ENCODE results near the gene POLR3GL. TPM values are rescaled to one million over a fixed set of nuclear protein-coding genes. Genes with fewer than 3 reads are reported as not detected.

Gene POLR3GL
- total RNA-seq, 1 experiment from 2014 or later, result 18.9 TPM

GRCh38 chr1:145983960-145984830, 19.7 kb downstream of the POLR3GL start:
- no peak for DNase-seq (ENCODE audit: low read depth)
- in situ Hi-C loops (cut with HindIII; ENCODE audit: low pct_unique_long_range_greater_than_20kb, low sequenced_read_pairs), result no loop called here

DNA sequence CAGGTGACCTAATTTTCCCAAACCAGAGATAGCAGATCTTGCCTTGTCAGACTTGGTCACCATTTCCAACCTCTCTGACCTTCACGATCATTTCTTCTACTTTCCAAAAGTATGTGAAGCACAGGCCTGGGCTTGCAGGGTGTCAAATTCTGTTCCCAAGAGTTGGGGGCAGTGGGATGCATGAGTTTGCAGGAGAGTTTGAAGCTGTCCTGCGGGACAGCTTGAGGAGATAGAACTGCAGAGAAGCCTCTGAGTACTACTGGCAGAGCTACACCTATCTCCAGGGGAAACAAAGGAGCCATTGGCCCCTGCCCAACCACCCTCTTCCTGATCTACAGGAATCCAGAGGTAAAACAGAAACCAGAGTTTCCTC, 20.6 kb downstream of the POLR3GL start:
- DNase-seq (ENCODE audit: low read depth), result no peak
- in situ Hi-C loops (cut with HindIII; ENCODE audit: low pct_unique_long_range_greater_than_20kb, low sequenced_read_pairs), result no loop called here

DNA sequence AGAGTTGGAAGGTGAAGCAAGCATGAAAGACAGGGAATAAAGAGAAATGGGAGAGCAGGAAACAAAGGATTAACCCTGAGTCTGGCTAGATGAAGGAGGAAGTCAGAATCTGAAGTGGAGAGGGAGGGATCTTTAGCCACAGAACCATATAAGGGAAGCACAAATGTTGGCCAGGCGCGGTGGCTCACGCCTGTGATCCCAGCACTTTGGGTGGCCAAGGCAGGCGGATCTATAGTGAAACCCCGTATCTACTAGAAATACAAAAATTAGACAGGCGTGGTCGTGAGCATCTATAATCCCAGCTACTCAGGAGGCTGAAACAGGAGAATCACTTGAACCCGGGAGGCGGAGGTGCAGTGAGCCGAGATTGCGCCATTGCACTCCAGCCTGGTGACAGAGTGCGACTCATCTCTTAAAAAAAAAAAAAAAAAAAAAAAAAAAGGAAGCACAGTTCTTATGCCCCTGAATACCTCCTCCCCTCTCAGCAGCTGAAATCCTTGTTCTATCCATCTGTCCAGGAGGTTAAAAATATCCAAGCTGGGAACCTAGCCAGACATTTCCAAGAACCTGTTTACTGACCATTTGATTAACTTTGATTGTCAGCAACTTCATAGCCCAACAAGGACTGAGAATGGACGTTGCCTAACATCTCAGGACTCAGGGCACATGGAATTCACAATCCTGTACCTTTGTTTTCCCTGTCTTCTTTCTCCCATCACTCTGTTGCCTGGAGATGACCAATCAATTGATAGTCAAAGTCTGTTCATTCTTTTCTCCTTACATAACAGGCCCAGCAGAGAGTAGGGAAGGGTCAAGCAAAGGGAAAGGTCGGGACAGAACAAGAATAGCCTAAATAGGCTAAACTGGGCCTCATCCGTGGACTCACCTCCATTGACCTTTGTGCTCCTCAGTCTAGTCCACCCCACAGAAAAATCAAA, 21.3 kb downstream of the POLR3GL start:
- in situ Hi-C loops (cut with HindIII; ENCODE audit: low pct_unique_long_range_greater_than_20kb, low sequenced_read_pairs), result no loop called here
- DNase-seq (ENCODE audit: low read depth), result peak; percentile 65

- in situ Hi-C loops (cut with HindIII; ENCODE audit: low pct_unique_long_range_greater_than_20kb, low sequenced_read_pairs), result no loop called here
- DNase-seq (ENCODE audit: low read depth), result no peak
Observed at GRCh38 chr1:145986551-145986950, 22.1 kb downstream of the POLR3GL start.

DNA sequence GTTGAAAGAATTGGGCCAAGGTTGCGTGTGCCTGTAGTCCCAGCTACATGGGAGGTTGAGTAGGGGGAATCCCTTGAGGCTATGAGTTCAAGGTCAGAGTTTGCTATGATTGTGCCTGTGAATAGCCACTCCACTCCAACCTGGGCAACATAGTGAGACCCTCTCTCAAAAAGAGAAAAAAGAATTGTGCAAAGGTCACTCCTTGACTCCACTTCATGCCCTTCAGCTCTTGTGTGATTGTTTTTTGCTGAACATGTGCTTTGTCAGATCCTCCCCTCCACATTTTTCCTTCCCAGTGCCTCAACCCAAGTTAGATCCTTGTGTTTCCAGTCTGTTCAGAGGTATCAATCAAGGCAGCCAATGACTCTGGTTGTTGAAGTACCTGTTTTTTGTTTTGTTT, 23.4 kb downstream of the POLR3GL start:
- in situ Hi-C loops (cut with HindIII; ENCODE audit: low pct_unique_long_range_greater_than_20kb, low sequenced_read_pairs), result no loop called here
- no peak for DNase-seq (ENCODE audit: low read depth)

GRCh38 chr1:145988773-145989172, 24.3 kb downstream of the POLR3GL start:
- DNase-seq (ENCODE audit: low read depth), result no peak
- in situ Hi-C loops (cut with HindIII; ENCODE audit: low pct_unique_long_range_greater_than_20kb, low sequenced_read_pairs), result no loop called here

DNA sequence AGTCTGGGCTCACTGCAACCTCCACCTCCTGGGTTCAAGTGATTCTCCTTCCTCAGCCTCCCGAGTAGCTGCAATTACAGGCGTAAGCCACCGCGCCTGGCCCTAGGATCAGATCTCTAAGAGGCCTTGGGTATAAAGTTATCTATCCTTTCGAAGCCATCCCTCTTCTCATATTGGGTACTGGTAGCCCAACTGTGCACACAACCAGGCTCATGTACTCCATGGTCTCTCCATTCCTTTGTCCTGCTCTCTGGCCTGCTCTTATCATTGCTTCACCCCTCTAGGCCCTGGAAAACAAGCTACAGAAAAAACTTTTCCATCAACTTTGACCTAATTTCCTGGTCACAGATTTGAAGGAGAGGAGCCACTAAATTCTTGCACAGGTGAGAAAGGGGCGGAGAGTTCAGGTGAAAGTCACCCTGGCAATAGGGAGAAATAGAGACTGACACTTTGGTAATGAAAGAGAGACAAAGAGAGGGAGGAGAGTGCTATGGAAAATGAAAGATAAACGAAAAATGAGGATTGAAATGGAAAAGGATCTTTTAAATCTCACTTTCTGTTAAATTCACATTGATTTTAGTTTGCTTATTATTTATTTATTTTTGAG, 25.9 kb downstream of the POLR3GL start:
- no peak for DNase-seq (ENCODE audit: low read depth)
- in situ Hi-C loops (cut with HindIII; ENCODE audit: low pct_unique_long_range_greater_than_20kb, low sequenced_read_pairs), result no loop called here

DNA sequence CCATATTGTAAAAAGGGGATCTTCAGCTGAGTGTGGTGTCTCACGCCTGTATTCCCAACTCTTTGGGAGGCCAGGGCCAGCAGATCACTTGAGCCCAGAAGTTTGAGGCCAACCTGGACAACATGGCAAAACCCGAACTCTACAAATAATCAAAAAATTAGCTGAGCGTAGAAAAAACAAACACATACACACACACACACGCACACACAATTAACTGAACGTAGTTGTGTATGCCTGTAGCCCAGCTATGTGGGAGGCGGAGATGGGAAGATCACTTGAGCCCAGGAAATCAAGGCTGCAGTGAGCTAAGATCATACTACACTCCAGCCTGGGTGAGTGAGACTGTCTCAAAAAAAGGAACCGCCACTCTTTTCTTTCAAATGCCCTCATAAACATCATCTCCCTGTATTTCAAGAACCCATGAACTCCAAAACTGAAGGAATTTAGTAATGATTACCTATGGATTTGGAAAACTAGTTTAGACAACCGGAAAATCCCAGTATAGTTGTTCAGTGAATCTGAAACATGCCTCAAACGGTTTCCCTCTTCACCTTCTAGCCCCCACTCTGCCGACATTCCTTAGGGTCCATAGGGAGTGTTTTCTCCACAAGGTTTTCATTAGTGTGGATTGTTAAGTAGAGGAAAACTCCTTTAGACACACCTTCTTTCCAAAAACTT, 27.4 kb downstream of the POLR3GL start:
- DNase-seq (ENCODE audit: low read depth), result no peak
- in situ Hi-C loops (cut with HindIII; ENCODE audit: low pct_unique_long_range_greater_than_20kb, low sequenced_read_pairs), result no loop called here

- in situ Hi-C loops (cut with HindIII; ENCODE audit: low pct_unique_long_range_greater_than_20kb, low sequenced_read_pairs), result no loop called here
Observed at GRCh38 chr1:145992502-145992936, 28.0 kb downstream of the POLR3GL start.

GRCh38 chr1:145992958-145993617, 28.6 kb downstream of the POLR3GL start:
- in situ Hi-C loops (cut with HindIII; ENCODE audit: low pct_unique_long_range_greater_than_20kb, low sequenced_read_pairs), result no loop called here
- DNase-seq (ENCODE audit: low read depth), result no peak

More at GRCh38 chr1:145992502-145992936, 28.0 kb downstream of the POLR3GL start:
- no peak for DNase-seq (ENCODE audit: low read depth)

DNA sequence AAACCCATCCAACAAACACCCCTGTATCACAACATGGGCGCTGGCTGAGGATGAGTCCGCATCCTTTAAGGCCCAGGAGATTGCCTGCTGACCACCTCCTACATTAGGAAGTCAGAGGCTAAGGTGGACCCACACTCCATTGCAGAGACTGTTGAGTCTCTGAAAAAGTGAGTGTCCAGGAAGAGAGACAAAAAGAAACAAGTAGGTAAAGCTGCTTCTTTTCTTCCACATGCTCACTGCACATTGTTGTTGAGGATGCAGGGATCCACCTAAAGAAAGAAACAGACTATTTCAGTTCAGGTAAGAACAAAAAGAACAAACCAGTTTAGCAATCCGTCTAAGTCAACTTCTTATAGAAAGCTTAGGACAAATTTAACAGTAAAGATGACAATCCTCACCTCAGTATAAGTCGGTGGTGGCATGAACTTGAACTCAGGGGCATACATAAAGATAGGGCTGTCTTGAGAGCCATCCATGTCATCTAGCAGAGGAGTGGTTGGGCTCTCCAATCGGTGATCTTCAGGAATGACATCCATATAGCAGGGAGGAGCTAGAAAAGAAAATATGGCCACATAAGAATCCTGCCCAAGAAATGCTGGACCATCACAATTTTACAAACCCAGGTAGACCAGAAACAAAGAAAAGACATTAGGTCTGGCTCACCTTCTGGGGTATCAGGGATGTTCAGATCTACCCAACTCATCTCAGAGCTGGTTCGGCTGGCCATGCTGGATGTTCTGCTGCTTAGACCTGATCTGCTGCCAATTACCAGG, 29.3 kb downstream of the POLR3GL start:
- DNase-seq (ENCODE audit: low read depth), result no peak
- in situ Hi-C loops (cut with HindIII; ENCODE audit: low pct_unique_long_range_greater_than_20kb, low sequenced_read_pairs), result no loop called here

DNA sequence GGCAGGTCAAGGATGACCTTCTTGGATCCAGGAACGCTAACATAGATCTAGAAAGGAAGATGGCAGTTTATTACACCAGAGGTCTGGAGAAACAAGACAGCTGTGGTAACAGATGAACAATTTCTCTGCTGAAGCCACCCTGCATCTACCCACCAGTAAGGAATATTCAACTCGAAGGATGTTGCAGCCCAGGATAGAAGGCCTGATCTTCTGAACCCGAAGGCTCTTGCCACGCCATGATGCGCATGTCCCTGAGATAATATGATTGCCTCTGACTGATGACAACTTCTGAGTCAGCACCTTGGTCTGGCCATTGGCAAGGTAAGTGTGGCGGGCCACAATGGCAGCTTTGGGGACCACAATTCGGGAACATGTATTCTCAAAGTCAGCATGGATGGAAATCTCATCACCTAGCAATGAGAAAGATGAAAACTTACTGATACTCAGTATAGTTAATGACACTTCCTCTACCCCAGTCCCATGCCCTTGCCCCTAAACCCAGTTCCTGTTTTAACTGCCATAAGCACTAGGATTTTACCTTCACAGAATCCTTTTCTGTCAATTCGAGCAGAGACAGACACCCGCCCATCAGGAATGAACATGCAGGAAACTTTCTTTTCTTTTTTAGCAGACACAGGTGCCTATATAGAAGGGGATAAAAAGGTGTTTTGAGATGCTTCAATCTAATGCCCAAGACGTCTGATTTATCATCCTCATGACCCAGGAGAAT, 30.1 kb downstream of the POLR3GL start:
- in situ Hi-C loops (cut with HindIII; ENCODE audit: low pct_unique_long_range_greater_than_20kb, low sequenced_read_pairs), result no loop called here

GRCh38 chr1:145995148-145995881, 30.8 kb downstream of the POLR3GL start:
- in situ Hi-C loops (cut with HindIII; ENCODE audit: low pct_unique_long_range_greater_than_20kb, low sequenced_read_pairs), result no loop called here
- DNase-seq (ENCODE audit: low read depth), result no peak

More for the DNA sequence above, 30.1 kb downstream of the POLR3GL start:
- no peak for DNase-seq (ENCODE audit: low read depth)

GRCh38 chr1:145995964-145996432, 31.5 kb downstream of the POLR3GL start:
- no peak for DNase-seq (ENCODE audit: low read depth)
- in situ Hi-C loops (cut with HindIII; ENCODE audit: low pct_unique_long_range_greater_than_20kb, low sequenced_read_pairs), result no loop called here

DNA sequence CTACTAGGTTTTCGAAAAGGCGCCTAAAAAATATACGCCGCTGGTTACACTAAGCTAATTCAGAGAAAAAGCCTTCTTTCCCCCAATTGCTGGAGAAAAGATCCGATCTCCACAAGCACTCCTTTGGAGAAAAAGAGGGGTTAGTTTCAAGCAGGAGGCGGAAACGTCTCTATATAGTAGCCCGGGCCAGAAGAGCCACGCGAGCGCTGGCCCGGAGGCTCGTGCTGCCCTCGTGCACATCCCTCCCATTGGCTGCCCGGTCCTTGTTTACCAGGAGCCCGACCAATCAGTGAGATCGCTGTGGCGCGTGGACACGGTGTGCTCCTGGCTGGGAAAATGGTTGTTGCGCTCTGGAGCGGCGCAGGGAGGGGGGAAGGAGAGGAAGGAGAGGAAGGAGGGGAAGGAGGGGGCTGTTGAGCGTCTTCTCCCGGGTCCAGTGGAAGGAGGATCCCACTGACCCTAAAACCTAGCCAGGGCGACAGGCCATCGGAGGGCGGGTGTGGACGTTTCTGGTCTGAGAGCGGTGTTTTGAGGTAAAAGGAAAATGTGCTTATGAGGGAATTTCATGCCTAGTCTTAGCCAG, 32.0 kb downstream of the POLR3GL start, which contains the start of gene TXNIP:
TSS of gene TXNIP (minus strand) at position 147 of the 583 bp plus-strand sequence. CDS start 313 bp downstream, outside the sequence.
- peak; percentile 96 for DNase-seq (ENCODE audit: low read depth)
- in situ Hi-C loops (cut with HindIII; ENCODE audit: low pct_unique_long_range_greater_than_20kb, low sequenced_read_pairs), result no loop called here

Data from Caki2 (cell line).